Measurements from ENCODE around the gene PIN4. TPM values are rescaled to one million over a fixed set of nuclear protein-coding genes. Genes with fewer than 3 reads are reported as not detected.

Gene PIN4
- polyA plus RNA-seq, 1 of the 3 experiments (the other 2 are of a cell fraction) = 29.8 TPM

GRCh38 chrX:72207366-72207765 is 25.8 kb downstream of the PIN4 start:
- no peak for DNase-seq
- Histone ChIP-seq H3K9me2 (no peaks in the 10 kb centered on the region), H3K27ac (ENCODE audit: low read depth in 2 of 2, low read length in 1 of 2) (no peak overlapping the region), H3K27me3 (ENCODE audit: insufficient read depth) (no peaks in the 10 kb centered on the region), H4K20me1 (ENCODE audit: insufficient read depth) (0 out of 2 replicates have a peak, but pooled peaks cover 9% of the 10 kb centered on the region), H2AFZ (ENCODE audit: low read depth) (no peak overlapping the region), H3K9me3 (no peaks in the 10 kb centered on the region), H3K4me2 (no peak overlapping the region), H3K79me2 (ENCODE audit: insufficient read depth) (peaks cover 61% of the 10 kb centered on the region; the same call in 1 of the 2 replicates), H3K4me3 (ENCODE audit: low read depth in 2 of 2, low read length in 1 of 2) (no peak overlapping the region), H3K36me3 (replicated peaks in 1 of 2; ENCODE audit: control insufficient read depth in 1 of 2, insufficient read depth in 2 of 2, low read length in 1 of 2) (peaks cover 23 to 50% of the 10 kb centered on the region in 2 experiments), H3F3A (replicated peaks; ENCODE audit: insufficient read depth) (peaks cover 1% of the 10 kb centered on the region), H3K9ac (no peak overlapping the region), H3K4me1 (ENCODE audit: control insufficient read depth in 1 of 2, insufficient read depth in 2 of 2, low read depth in 1 of 2, low read length in 1 of 2) (no peaks in the 10 kb centered on the region)
- POLR2A ChIA-PET = no interaction called here
- CTCF ChIA-PET = no interaction called here
- TF ChIP-seq MAX (IDR thresholded peaks at IDR 0.05; ENCODE audit: low read depth) (no peak), TEAD4 (IDR thresholded peaks at IDR 0.05; ENCODE audit: borderline replicate concordance, insufficient read depth) (no peak), ELF1 (IDR thresholded peaks at IDR 0.05) (no peak), NFIC (IDR thresholded peaks at IDR 0.05; ENCODE audit: borderline replicate concordance) (no peak), FOSL2 (IDR thresholded peaks at IDR 0.05; ENCODE audit: borderline replicate concordance, low read depth) (no peak), JUND (IDR thresholded peaks at IDR 0.05) (no peak), CTCF (IDR thresholded peaks at IDR 0.05) (no peak), RCOR1 (IDR thresholded peaks at IDR 0.05; ENCODE audit: low read length) (no peak), MEF2A (IDR thresholded peaks at IDR 0.05; ENCODE audit: borderline replicate concordance, low read depth) (no peak), TCF12 (IDR thresholded peaks at IDR 0.05) (no peak), CHD2 (IDR thresholded peaks at IDR 0.05; ENCODE audit: low read length, partially characterized antibody) (no peak), USF1 (IDR thresholded peaks at IDR 0.05; ENCODE audit: borderline replicate concordance, low read depth) (no peak), EZH2phosphoT487 (IDR thresholded peaks at IDR 0.05; ENCODE audit: borderline replicate concordance, low read depth) (no peak), GABPA (IDR thresholded peaks at IDR 0.05; ENCODE audit: low read depth) (no peak), SMC3 (IDR thresholded peaks at IDR 0.05; ENCODE audit: low read depth, low read length) (no peak), RXRA (IDR thresholded peaks at IDR 0.05; ENCODE audit: borderline replicate concordance, low read depth) (no peak), USF2 (IDR thresholded peaks at IDR 0.05; ENCODE audit: borderline replicate concordance, low read depth, low read length) (no peak)
- 95% methylated on average over 4 of the region's 4 CpGs for WGBS (ENCODE audit: low lambda C conversion rate)
